Measurements from ENCODE around the gene SRPK3.
"Not testable (repeated sequence)": the region's sequence is repeated elsewhere in the genome, so short reads cannot be mapped to it uniquely, and the experiment has no call there.

The SRPK3 gene

DNA sequence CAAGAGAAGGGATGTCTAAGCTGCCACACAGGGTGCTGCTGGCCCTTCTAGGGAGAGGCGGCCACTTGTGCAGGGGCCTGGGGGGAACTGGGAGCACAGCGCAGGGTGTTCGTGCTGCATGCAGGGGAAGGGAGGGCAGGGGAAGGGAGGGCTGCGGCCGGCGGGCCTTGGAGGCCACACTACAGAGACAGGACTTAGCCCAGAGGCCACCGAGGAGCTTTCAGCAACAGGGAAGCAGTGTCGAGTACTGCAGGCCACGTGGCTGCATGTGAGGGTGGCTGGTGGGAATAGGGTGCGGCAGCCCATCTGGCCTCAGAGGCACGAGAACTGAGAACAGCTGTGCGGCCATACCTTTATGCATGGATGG, 35.8 kb upstream of the SRPK3 start:
- not testable (repeated sequence) for DNase-seq (ENCODE audit: low read depth in 2 of 2)

DNA sequence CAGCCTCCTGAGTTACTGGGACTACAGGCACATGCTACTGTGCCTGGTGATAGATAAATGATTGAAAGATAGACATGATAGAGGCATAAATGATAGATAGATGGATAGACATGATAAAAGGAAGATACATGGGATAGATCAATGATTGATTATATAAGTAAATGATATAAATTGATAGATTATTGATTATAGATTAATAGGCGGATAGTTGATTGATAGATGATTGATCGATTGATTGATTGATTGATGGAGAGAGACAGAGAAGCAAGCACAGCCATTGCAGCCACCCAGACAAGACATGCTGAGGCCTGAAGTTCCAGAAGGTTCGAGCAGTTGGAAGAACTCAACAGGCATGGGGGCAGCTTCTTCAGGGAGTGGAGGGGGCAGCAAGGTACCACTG, 34.5 kb upstream of the SRPK3 start:
- no peak for DNase-seq (ENCODE audit: low read depth in 2 of 2)

GRCh38 chrX:153746991-153747390, 33.9 kb upstream of the SRPK3 start:
- DNase-seq (ENCODE audit: low read depth in 2 of 2) = not testable (repeated sequence)

GRCh38 chrX:153749017-153749416, 31.8 kb upstream of the SRPK3 start:
- DNase-seq (ENCODE audit: low read depth in 2 of 2) = not testable (repeated sequence)

DNA sequence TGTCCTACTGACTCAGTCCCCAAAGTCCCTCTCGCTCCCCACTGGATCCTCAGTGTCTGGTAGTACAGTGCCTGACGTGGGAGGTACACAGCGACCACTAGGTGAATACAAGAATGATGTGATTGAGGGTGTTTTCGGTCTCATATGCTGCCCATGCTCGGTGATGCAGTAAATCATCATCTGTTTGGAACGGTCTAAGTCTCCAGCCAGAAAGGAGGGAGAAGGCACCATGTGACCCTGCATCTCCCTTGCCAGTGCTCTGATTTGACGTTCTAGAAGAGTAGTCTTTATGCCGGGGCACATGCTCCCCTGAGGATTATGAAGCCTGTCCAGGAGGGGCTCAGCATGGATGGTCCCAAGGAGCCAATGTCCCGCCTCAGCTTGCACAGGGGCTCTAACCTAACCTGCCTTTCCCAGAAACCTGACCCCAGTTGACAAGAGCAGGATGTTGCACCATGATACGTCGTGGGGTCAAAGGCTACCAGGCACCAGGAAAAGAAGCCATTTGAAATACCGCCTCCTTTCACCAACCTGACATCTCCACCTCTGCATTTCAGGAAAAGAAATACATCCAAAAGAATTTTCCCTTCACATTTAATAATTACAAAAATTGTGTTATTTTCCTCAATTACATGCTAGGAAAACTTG, 30.6 kb upstream of the SRPK3 start:
- DNase-seq (ENCODE audit: low read depth in 2 of 2) = no peak

DNA sequence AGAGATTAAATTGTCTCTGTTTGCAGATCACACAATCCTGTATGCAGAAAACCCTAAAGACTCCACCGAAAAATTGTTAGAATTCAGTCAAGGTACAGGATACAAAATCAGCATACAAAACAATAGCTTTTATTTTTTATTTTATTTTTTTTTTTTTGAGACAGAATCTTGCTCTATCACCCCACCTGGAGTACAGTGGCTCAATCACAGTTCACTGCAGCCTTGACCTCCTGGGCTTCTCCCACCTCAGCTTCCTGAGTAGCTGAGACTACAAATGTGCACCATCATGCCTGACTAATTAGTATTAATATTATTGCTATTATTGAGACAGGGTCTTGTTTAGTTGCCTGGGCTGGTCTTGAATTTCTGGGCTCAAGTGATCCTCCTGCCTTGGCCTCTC, 25.7 kb upstream of the SRPK3 start:
- no peak for DNase-seq (ENCODE audit: low read depth in 2 of 2)

GRCh38 chrX:153761863-153762262, 19.0 kb upstream of the SRPK3 start:
- no peak for DNase-seq (ENCODE audit: low read depth in 2 of 2)

DNA sequence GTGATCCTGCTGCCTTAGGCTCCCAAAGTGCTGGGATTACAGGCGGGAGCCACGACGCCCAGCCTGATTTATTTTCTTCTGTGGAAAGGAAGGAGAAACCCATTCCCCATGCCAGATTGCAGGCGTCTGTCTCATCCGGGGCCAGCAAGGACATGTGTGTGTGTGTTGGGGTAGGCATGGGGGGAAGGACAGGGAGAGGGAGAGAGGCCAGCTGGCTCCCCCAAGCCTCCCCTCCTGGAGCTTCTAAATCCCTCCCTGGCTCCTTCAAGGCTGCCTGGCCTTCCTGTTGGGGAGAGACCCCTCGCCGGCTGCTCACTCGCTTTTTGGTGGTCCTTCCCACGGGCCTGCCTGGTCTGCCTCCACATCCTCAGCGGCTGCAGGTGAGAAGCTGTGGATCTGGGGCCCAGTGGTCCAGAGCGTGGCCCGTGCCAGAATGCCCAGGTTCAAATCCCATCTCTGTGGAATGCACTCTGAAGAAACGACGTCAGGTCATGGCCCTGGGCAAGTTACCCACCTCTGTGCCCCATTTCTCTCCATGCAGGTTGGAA, 18.1 kb upstream of the SRPK3 start:
- no peak for DNase-seq (ENCODE audit: low read depth in 2 of 2)

- DNase-seq (ENCODE audit: low read depth in 2 of 2) = no peak
Observed at GRCh38 chrX:153763298-153763932, 17.4 kb upstream of the SRPK3 start.

GRCh38 chrX:153763989-153764755, 16.7 kb upstream of the SRPK3 start, which contains the start of gene PLXNB3:
TSS of gene PLXNB3 (plus strand) at chrX:153764249. CDS start at chrX:153765536, 1,287 bp downstream.
- peak; percentile 55 to 73 for DNase-seq (ENCODE audit: low read depth in 2 of 2)

GRCh38 chrX:153764786-153765137, 16.1 kb upstream of the SRPK3 start:
- DNase-seq (ENCODE audit: low read depth in 2 of 2) = no peak

DNA sequence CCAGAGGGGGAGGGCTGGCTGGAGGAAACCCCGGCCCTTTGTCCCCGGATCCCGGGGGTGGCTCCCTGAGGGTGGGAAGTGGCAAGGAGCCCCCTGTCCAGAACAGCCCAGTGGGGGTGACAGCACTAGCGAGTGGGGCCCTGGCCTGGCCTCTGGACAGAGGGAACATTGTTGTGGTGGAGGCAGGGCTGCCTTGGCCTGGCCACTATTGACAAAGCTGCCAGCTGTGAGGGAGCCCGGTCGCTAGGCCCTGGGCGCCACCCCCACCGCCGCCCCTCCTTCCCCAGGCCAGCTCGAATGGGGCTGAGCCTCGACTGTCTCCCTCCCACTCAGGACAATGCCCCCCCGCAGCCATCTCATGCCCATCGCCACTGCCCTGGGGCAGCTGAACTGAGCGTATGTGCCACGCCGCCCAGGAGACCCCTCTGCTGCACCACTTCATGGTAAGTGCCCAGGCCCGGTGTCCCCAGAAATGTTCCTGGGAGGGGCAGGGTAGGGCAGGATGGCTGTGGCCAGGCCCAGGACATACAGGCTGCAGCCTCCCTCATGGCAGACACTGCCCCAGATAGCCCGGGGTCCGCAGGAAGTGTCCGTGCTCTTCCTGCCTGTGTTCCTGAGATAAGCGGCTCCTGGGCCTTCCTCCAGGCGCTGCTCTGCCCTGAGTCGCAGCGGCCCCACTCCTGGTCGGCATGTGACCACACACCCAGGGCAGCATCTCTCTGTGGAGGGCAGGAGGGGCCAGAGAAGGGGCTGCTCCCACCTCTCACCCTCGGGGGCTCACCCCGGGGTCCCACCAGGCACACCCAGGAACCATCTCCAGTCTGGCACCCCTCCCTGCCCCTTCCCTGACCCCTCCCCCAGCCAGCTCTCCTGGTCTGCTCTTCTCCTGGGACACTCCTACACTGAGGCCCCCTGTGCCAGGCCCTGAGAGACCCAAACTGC, 15.4 kb upstream of the SRPK3 start:
- DNase-seq (ENCODE audit: low read depth in 2 of 2) = no peak

- DNase-seq (ENCODE audit: low read depth in 2 of 2) = peak in 1 of 2 donors; percentile 25
Observed at GRCh38 chrX:153766098-153766817, 14.6 kb upstream of the SRPK3 start.

- no peak for DNase-seq (ENCODE audit: low read depth in 2 of 2)
Observed at GRCh38 chrX:153766871-153767673, 13.8 kb upstream of the SRPK3 start.

GRCh38 chrX:153767674-153768055, 13.2 kb upstream of the SRPK3 start:
- no peak for DNase-seq (ENCODE audit: low read depth in 2 of 2)

- no peak for DNase-seq (ENCODE audit: low read depth in 2 of 2)
Observed at GRCh38 chrX:153768311-153769157, 12.3 kb upstream of the SRPK3 start.

DNA sequence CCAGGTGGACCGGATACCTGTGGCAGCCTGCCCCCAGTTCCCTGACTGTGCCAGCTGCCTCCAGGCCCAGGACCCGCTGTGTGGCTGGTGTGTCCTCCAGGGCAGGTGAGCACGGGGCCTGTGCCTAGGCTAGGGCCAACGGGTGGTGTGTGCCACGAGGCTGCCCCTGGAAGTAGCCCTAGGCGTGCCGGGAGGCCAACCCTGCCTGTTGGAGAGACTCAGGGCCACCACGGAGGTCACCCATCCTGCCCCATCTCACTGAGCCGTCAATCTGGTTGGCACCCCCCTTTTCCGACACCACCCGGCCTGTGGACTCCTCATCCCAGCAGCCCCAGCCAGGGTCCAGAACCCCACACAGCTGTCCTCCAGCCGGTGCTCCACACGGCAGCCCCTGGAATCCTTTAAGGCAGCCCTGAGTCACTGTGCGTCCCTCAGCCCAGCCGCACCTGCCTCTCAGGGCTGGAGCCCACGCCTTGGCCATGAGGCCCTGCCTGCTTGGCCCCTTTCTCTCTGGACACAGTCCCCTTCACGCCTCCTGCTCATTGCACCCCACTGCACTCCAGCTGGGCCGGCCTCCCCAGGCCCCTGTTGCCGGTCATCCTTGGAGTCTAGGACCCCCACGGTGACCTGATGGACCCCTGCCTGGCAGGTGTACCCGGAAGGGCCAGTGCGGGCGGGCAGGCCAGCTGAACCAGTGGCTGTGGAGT, 11.5 kb upstream of the SRPK3 start:
- DNase-seq (ENCODE audit: low read depth in 2 of 2) = no peak

DNA sequence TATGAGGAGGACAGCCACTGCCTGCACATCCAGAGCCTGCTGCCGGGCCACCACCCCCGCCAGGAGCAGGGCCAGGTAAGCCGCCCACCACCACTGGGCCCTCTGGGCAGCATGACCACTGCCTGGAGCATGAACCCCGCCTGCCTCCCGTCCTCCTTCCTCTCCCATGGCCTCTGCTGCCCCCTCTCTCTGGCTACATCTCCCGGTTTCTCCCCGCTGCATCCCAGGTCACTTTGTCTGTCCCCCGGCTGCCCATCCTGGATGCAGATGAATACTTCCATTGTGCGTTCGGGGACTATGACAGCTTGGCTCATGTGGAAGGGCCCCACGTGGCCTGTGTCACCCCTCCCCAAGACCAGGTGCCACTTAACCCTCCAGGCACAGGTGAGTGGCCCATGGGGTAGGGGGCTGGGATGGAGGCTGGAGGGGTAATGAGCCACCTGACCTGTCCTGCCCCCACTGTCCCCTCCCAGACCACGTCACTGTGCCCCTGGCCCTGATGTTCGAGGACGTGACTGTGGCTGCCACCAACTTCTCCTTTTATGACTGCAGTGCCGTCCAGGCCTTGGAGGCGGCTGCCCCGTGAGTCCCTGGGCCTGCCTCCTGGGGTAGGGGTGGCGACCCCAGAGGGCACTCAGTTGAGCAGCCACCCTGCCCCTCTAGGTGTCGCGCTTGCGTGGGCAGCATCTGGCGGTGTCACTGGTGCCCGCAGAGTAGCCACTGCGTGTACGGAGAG, 10.8 kb upstream of the SRPK3 start:
- no peak for DNase-seq (ENCODE audit: low read depth in 2 of 2)

Measured in stimulated activated CD4-positive, alpha-beta T cell treated with anti-CD3 and anti-CD28 coated beads, Interleukin-15, amount 100 ng/mL, for 48 hours (primary cell).